Adrenal gland (tissue), 12 donors: ENCODE data around the gene CABP2. TPM values are rescaled to one million over a fixed set of nuclear protein-coding genes. Genes with fewer than 3 reads are reported as not detected.

Experiments used
- DNase-seq, 7 donors: peaks; one replicate each; pipeline ENCODE4 v3.0.0-alpha.2; 2019 to 2020
- H3K27ac ChIP-seq, 5 donors: fragments of 200-600 bp; sonication (generic) in 4 of 5; 1 replicate in 3 of 5; 2 replicates in 2 of 5; pipeline versions ENCODE4 v1.5.1 to v1.8.0; 2016 to 2020; ENCODE audit warnings: mild to moderate bottlenecking in 1 of 5
- H3K27me3 ChIP-seq: fragments of 200-600 bp; 2 replicates; pipeline ENCODE4 v1.8.0; 2021
- H3K36me3 ChIP-seq, 2 donors: fragments of 200-600 bp; replicated peaks in 1 of 2; 1 replicate in 1 of 2; 2 replicates in 1 of 2; pipeline versions ENCODE4 v1.5.1 to v1.8.0; 2018 to 2022
- H3K4me1 ChIP-seq, 2 donors: fragments of 200-600 bp; replicated peaks in 1 of 2; 1 replicate in 1 of 2; 2 replicates in 1 of 2; pipeline versions ENCODE4 v1.5.1 to v1.8.0; 2018 to 2021
- H3K4me3 ChIP-seq, 4 donors: fragments of 200-600 bp; sonication (generic) in 3 of 4; one replicate each; pipeline ENCODE4 v1.5.1; 2016 to 2018
- H3K9me3 ChIP-seq, 3 donors: fragments of 200-600 bp; sonication (generic) in 1 of 3; replicated peaks in 1 of 3; 1 replicate in 2 of 3; 2 replicates in 1 of 3; pipeline versions ENCODE4 v1.5.1 to v1.8.0; 2016 to 2021
- POLR2A ChIP-seq, 2 donors: fragments of 450-650 bp; IDR thresholded peaks; one replicate each; pipeline ENCODE4 v1.6.1; 2017; ENCODE audit warnings: antibody characterized with exemption in 2 of 2, mild to moderate bottlenecking in 2 of 2, moderate library complexity in 1 of 2
- WGBS, 4 donors: extraction: QIAGEN DNeasy Blood & Tissue Kit in 2 of 4; methylation state at CpG; one replicate each; pipeline versions ENCODE4 v1.1.5 to v1.1.7; 2013 to 2017; 5-methylcytosine and 5-hydroxymethylcytosine counted together
- intact Hi-C, 2 donors: fragments of 100-400 bp; cut with DNase I; formaldehyde crosslinking; loops; one replicate each; pipeline versions ENCODE4 v1.14.1 to v1.15.0; 2022 to 2023
- polyA plus RNA-seq, 3 donors: library from polyadenylated mRNA; stranded (reverse); fragments of 200-250 nt in 2 of 3; fragments of 350-450 nt in 1 of 3; fragmentation: Illumina TruSeq in 1 of 3; extraction: RNeasy Lipid Tissue Mini Kit (QIAGEN cat#74804) in 1 of 3; gene quantifications; one replicate each; pipeline ENCODE4 v1.2.3, GENCODE V29; 2013 to 2014
- total RNA-seq, 9 donors: library from RNA; depleted of rRNA in 4 of 9; stranded (reverse); fragments of >200 nt in 4 of 9; fragments of 120-200 nt in 1 of 9; fragmentation: NEBNext Ultra II Directional in 1 of 9; extraction: Animal tissue kit (Norgen Biotek cat#: 25700) in 1 of 9; gene quantifications; one replicate each; pipeline versions ENCODE4 v1.1.0 to v1.2.4, GENCODE V29; 2013 to 2023
- TF ChIP-seq, protein P1 (sequence below), 6 experiments: fragments of 450-650 bp in 4 of 6; fragments of 200-600 bp in 2 of 6; sonication (generic) in 1 of 6; IDR thresholded peaks; 1 replicate in 5 of 6; 2 replicates in 1 of 6; pipeline versions ENCODE4 v1.5.1 to v1.8.0; 2016 to 2021; ENCODE audit warnings: antibody characterized with exemption in 6 of 6, mild to moderate bottlenecking in 2 of 6, moderate library complexity in 1 of 6
- donor health status: healthy with polysubstance abuse.
- donor health status: Bipolar disorder and iron deficiency.
- donor health status: DM: yes; HTN: yes; CAD: no.
- donor health status: DM: no; HTN: no; CAD: no.
- donor health status: DM: no; HTN: no; CAD: no.
- donor health status: DM: yes; HTN: yes; CAD: no.

CABP2 gene
- total and polyA plus RNA-seq, 12 donors, result not detected

DNA sequence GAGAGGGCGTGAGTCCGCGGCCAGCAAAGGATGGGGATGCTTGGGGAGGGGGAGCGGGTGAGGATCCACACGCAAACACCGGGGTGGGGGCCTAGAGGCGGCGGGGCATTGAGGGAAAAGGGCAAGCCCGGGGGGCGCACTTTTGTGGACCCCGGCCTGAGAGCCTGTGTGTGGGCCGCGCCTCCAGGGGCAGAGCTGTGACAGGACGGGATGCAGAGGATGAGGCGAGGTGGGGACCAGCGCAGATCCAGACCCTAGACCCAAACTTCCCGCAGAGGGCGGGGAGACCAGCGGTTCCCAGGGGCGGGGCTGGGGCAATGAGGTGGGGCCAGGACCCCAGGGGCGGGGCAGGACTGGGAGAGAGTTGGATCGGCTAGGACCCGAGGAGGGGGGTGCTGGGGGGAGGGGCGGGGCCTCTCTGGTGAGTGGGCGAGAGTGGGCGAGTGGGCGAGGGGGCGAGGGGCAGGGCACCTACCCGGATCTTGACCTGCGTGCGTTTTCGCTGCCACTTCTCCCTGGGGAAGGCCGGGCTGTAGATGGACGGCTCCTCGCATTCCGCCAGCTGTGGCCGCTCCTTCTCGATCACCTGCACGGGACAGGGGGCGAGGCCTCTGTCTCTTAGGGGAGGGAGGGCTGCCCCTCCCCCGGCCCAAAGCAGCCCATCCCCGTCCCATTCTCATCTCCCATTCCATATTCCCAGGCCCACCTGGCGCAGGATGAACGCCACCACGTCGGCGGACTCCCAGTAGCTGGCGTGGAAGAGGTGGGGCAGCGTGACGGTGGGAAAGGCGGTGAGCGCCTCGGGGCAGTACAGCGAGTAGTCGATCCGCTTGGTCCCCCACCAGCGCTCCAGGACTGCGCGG, 28.6 kb downstream of the CABP2 start:
- Histone ChIP-seq H3K27ac (no peak overlapping the region), H3K27me3 (no peaks in the 10 kb centered on the region), H3K9me3 (no peaks in the 10 kb centered on the region), H3K4me1 (no peaks in the 10 kb centered on the region), H3K36me3 (peaks cover 0 to 67% of the 10 kb centered on the region in 2 donors), H3K4me3 (no peak overlapping the region)
- TF ChIP-seq, protein P1, sequence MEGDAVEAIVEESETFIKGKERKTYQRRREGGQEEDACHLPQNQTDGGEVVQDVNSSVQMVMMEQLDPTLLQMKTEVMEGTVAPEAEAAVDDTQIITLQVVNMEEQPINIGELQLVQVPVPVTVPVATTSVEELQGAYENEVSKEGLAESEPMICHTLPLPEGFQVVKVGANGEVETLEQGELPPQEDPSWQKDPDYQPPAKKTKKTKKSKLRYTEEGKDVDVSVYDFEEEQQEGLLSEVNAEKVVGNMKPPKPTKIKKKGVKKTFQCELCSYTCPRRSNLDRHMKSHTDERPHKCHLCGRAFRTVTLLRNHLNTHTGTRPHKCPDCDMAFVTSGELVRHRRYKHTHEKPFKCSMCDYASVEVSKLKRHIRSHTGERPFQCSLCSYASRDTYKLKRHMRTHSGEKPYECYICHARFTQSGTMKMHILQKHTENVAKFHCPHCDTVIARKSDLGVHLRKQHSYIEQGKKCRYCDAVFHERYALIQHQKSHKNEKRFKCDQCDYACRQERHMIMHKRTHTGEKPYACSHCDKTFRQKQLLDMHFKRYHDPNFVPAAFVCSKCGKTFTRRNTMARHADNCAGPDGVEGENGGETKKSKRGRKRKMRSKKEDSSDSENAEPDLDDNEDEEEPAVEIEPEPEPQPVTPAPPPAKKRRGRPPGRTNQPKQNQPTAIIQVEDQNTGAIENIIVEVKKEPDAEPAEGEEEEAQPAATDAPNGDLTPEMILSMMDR (IDR thresholded peaks at IDR 0.05), result no peak
- TF ChIP-seq POLR2A (IDR thresholded peaks at IDR 0.05), result no peak
- 91 to 95% (median 94%) methylated on average over 48 to 59 of the region's 59 CpGs for WGBS, 4 donors
- DNase-seq, result no peak
- intact Hi-C loops, result no loop called here

DNA sequence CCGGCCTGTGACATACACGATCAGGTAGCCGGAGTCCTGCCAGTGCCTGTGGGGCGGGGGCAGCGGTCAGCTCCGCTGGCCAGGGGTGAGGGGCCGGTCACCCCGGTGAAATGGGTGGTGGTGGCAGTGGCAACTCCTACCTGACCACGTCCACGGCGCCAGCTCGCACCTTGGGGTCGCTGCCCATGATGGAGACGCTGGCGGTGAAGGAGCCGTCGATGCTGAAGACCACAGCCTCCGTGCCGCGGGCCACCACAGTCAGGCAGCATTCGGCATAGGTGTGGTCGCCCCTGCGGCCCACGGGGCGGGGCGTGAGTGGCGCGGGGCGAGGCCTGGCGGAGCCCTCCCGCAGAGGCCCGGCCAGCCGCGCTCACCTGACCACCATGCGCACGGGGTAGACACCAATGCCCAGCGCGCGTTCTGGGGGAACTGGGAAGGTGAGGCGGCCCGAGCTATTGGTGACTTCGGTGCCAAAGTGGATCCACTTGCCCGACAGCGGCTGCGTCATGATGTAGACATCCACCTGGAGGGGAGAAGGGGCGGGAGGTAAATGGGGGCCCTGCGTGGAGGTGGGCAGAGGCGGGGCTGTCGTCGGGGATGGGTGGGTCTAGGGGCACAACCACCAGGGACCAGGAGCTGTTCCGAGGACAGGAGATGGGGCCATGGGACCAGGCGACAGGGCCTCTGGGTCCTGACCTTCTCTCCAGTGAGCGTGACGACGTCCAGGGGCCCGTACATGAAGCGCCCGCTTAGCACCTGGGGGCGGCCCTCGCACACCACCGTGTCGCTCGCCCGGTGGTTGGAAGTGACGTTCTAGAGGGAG, 29.5 kb downstream of the CABP2 start:
- intact Hi-C loops, result no loop called here
- 94 to 98% (median 96%) methylated on average over 18 to 65 of the region's 65 CpGs for WGBS, 4 donors
- no peak overlapping the region for H3K27ac ChIP-seq
- peaks cover 0 to 75% of the 10 kb centered on the region in 2 donors for H3K36me3 ChIP-seq
- no peaks in the 10 kb centered on the region for H3K4me1 ChIP-seq
- no peak for DNase-seq
- no peaks in the 10 kb centered on the region for H3K27me3 ChIP-seq
- H3K9me3 ChIP-seq, result no peaks in the 10 kb centered on the region
- no peak for TF ChIP-seq POLR2A (IDR thresholded peaks at IDR 0.05)
- TF ChIP-seq, protein P1 (IDR thresholded peaks at IDR 0.05), result no peak
- no peak overlapping the region for H3K4me3 ChIP-seq

DNA sequence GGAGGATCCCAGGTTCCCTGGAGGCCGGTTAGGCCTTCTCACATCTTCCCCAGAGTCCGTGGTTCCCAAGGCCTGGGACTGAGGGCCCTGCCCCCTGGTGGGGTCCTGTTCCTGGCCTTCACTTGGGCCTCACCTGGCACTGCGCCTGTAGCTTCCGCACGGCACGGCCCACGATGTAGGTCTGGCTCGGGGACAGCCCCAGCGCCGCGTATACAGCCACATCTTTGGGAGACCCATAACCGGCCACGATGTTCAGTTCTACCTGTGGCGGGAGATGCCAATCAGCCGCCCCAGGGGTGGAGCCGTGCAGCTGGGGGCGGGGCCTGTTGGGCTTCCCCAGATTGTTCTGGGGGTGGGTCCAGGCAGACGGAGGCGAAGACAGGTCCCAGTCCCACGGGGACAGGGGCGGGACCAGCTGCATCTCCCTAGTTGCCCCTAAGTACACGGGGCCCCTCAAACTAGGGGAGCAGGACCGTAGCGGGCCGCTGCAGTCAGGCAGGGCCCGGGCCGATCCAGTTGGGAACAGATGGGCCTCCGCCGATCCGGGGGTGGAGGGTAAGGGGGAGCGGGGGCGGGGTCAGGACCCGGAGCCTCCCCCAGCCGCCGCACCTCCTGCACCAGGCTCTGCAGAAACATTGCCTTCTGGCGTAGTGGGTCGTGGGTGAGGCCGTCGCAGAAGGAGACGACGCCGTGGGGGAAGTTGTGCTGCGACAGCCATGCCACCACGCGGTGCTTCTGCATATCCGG, 30.3 kb downstream of the CABP2 start:
- intact Hi-C loops, result no loop called here
- 83 to 87% (median 85%) methylated on average over 10 to 46 of the region's 46 CpGs for WGBS, 4 donors
- no peaks in the 10 kb centered on the region for H3K27me3 ChIP-seq
- H3K27ac ChIP-seq, result no peak overlapping the region
- no peak overlapping the region for H3K4me3 ChIP-seq
- no peak for TF ChIP-seq POLR2A (IDR thresholded peaks at IDR 0.05)
- TF ChIP-seq, protein P1 (IDR thresholded peaks at IDR 0.05), result no peak
- peaks cover 0 to 70% of the 10 kb centered on the region in 2 donors for H3K36me3 ChIP-seq
- no peak for DNase-seq
- H3K4me1 ChIP-seq, result no peaks in the 10 kb centered on the region
- H3K9me3 ChIP-seq, result no peaks in the 10 kb centered on the region
